Fibroblast of skin of right quadriceps (primary cell): ENCODE measurements around the gene GAS7.

Source experiments
- DNase-seq: peaks from one replicate; pipeline ENCODE4 v3.0.0-alpha.2; 2013

The GAS7 gene

DNA sequence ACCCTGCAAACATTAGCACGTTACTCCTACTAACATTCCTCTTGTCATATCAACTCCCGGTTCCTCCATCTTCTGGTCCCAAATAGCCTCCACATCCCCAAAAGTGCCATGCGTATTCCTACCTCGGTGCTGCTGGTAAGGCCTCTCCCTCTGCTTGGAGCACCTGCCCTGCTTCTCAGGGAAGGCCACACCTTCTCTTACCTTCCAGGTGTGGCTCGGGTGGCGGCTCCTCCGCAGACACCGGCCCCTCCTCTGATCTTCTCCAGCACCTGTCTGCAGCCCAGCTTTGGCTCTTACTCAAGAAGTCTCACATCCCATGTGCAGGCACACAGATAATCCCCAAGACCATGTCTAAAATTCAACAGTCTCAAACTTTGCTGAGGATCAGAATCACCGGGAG is 92.3 kb downstream of the GAS7 start:
- no peak for DNase-seq

DNA sequence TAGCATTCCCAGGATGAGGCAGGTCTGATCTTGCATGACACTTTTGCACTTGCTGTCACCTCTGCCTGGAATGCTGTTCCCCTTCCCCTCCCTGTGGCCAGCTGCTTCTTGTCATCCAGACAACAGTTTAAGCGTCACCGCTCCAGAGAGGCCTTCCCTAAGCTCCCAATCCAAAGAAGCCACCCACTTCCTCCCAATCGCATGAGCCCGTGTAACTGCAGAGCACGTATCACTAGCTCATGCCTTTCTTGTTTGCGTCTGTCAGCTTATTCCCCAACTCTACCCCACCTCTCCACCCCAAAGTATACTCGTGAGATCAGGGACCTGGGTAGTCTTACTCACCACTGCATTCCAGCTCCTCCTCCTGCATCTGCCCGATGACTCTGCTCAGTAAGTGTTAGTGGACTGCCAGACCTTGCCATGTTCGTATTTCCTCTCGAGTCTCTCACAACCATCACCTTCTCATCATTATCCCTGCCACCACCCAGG is 92.8 kb downstream of the GAS7 start:
- DNase-seq = peak; percentile 83

- no peak for DNase-seq
Measured at GRCh38 chr17:10103712-10104111, 94.7 kb downstream of the GAS7 start.

DNA sequence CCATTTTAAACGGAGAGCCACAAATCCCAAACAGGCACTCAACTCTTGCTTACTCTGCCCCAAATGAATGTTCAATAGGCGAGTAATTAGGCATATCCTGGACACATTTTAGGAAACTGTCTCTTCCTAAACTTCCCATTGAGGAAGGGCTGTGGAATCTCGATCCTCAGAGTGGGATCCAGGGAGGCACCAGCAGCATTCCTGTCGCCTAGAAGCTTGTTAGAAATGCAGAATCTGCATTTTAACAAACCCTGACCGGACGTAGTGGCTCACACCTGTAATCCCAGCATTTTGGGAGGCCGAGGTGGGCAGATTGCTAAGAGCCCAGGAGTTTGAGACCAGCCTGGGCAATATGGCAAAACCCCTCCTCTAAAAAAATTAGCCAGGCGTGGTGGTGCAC is 95.6 kb downstream of the GAS7 start:
- no peak for DNase-seq

DNA sequence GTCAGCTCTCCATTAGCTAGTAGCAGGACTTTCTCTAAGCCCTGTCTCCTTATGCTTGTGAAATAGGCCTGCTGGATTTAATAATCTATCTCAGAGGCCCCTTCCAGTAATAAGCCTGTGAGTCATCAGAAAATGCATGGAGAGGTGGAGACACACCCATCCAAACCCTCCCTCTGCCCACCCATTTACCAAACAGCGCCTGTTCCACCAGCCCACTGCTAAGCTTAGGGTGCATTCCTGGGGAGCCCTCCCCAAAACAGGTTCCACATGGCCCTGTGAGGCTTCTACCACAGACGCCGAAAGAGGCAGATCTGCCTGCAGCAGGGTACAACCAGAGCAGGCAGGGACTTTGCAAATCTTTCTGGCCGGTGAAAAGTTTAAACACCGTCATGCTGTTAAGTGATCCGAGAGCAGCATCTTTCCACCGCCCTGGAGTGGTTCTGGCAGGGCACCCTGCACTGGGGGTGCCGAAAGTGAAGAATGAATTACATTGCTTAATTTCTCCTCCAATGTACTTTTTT is 99.3 kb downstream of the GAS7 start:
- peak; percentile 94 for DNase-seq

- no peak for DNase-seq
Measured at GRCh38 chr17:10096596-10096995, 101.8 kb downstream of the GAS7 start.

DNA sequence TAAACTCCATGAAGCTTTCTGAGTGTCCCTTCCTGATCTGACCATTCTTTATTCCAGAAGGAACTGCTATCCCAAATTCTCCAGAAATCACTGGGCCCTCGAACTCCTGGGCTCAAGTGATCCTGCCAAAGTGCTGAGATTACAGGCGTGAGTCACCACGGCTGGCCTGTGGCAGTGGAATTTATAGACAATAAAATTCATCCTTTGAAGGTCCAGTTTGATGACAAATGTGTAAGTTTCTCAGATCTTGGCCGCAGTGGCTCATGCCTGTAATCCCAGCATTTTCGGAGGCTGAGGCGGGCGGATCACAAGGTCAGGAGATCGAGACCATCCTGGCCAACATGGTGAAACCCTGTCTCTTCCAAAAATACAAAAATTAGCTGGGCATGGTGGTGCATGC is 103.1 kb downstream of the GAS7 start:
- DNase-seq = peak; percentile 81

DNA sequence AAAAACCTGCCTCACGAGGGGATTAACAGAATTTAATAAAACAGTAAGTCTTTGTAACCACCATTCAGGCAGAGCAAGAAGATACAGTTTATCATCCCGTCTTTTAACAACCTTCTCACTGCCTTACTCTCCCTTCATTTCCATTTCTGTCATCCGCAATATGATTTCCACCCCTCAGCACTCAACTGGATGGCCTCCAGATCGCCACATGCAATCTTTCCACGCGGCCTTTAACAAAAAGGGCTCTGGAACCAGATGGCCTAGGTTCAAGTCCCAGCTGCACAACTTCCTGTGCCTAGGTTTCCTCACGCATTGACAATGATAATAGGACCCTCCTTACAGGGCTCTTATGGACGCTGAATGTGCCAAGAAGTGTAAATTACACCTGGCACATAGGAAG is 103.6 kb downstream of the GAS7 start:
- DNase-seq = peak; percentile 23

DNA sequence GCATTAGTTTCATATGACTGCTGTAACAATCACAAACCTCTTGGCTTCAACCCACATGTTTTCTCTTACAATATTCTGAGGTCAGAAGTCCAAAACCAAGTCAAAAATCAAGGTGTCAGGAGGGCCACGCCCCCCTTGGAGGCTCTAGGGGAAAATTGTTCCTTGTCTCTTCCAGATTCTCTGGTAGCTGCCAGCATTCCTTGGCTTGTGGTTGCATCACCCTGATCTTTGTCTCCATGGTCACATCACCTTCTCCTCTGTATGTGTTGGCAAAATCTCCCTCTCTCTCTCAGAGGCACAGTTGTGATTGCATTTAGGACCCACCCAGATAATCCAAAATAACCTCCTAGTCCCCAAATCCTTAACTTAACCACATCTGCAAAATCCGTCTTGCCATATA is 105.8 kb downstream of the GAS7 start:
- DNase-seq = no peak

GRCh38 chr17:10091046-10091445 is 107.4 kb downstream of the GAS7 start:
- DNase-seq = peak; percentile 64

GRCh38 chr17:10089196-10089804 is 109.1 kb downstream of the GAS7 start:
- no peak for DNase-seq

DNA sequence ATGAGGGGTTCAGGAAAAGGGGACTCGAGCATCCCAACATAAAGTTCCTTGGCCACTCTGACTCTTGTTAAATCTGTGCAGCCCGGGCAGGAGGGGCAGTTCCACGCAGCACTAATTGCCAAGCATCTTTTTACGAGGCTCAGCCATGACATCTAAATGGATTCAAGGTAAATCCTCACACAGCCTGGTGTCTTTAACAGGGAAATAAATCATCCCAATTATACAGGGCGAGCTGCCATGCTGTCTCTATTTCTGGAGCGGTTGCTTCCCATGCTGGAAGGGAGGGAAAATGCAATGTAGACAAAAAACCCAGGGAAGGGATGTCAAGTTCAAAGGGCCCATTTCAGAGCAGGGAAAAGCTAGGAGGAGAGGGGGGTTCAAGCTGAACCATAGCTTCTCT is 110.0 kb downstream of the GAS7 start:
- DNase-seq = no peak

DNA sequence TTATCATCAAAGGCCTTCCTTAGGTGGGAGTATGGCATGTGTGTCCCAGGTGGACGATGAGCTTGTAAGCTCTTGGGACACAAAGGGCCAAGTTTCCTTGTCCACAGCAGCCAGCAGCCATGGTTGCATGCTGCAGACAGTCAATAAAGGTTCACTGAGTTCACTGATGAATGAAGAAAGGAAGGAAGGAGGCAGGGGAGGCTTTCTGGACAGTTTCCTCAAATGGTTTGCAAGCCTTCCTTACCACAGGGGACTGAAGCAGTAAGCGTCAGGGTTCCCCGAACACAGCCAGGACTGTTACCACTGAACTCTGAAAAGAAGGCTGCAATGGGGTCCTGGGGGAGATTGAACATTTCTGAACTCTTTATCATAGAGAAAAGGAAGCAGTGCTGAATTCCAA is 111.1 kb downstream of the GAS7 start:
- DNase-seq = peak; percentile 37

DNA sequence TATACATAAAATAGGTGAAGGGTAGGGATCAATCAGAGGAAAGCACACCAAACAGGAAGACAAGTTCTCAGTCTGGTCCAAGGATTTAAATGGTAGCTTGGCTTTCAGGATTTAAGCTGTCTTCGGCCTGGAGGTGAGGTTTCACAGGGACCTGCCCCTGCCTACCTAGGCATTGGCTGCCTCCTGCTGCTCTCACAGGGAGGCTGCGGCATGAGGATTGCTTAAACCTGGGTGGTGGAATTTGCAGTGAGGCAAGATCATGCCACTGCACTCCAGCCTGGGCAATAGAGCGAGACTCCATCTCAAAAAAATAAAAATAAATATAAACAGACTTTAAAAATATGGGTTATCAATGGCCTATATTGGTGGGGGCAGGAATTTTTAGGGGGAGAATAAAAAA is 114.5 kb downstream of the GAS7 start:
- DNase-seq = no peak

GRCh38 chr17:10082795-10083194 is 115.6 kb downstream of the GAS7 start:
- DNase-seq = no peak

DNA sequence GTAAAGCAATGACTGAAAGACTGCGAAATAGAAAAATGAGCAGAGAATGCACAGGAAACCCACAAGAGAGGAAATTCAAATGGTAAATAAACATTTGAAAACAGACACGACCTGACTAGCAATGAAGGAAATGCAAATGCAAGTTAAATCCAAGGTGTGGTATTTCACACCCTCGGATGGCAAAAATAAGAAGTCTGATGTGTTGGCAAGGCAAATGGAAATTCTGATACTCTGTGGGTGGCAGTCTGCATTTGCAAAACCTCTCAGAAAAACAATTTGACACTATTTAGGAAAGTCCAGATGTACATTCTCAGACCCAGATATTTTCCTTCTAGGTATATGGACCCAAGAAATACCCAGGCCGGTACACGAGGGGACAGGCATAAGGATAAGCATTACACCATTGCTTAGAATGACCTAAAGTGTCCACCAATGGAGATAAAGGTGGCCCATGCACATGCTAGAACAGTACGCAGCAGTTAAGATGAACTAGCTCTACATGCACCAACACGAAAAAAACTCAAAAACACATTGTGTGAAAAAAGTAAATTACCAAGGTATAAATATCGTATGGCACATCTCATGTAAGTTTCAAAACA is 116.7 kb downstream of the GAS7 start:
- DNase-seq = no peak

DNA sequence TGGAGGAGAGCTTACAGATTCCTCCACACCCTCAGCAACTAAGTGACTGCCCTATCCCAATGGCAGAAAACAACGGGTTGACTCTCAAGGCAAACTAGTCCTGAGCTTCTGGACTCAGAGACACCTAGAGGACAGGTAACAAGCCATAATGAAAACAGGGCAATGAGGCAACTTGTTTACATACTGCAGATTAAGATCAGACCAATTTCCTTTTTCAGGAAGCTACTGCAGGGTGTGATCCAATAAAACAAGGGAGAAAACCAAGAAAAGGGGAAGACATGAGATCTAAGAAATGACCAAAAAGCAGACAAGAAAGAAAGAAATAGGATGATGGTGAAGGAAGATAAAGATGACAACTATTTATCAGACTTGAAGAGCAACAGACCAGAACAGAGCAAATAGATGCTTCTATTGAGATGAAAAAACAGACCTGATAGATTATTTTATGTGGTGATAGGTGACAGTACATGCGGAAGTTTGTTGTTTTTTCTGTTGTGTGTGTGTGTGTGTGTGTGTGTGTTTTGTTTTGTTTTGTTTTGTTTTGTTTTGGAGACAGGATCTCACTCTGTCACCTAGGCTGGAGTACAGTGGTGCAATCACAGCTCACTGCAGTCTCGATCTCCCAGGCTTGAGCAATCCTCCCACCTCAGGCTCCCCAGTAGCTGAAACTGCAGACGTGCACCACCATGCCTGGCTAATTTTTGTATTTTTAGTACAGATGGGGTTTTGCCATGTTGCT is 120.7 kb downstream of the GAS7 start:
- DNase-seq = no peak

GRCh38 chr17:10075919-10076318 is 122.5 kb downstream of the GAS7 start:
- no peak for DNase-seq

DNA sequence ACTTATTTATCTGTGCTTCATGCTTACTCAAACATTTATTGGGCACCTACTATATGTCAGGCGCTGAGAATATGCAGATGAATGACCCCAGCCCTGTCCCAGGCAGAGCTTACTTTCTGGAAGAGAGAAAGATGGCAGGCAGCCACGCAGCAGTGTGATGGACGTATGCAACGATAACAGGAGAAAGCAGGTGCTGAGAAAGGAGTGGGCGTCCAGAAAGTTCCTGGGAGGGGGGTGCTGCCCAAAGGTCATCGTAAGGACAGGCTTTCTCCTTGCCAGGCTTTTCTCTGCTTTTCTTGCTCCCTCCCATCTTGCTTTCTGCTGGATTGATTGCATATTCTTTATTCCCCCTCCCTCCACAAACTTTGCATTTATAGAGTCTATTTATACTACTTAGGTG is 124.5 kb downstream of the GAS7 start:
- no peak for DNase-seq

GRCh38 chr17:10072556-10073425 is 125.6 kb downstream of the GAS7 start:
- no peak for DNase-seq

- DNase-seq = no peak
Measured at GRCh38 chr17:10072086-10072485, 126.3 kb downstream of the GAS7 start.

- no peak for DNase-seq
Measured at GRCh38 chr17:10071141-10071540, 127.3 kb downstream of the GAS7 start.

GRCh38 chr17:10070690-10071089 is 127.7 kb downstream of the GAS7 start:
- DNase-seq = no peak
